Activated naive CD4-positive, alpha-beta T cell treated with anti-CD3 and anti-CD28 coated beads, Interleukin-2, amount 10 ng/mL, durations not matched to agents 7 days and 5 days (primary cell): ENCODE results near the gene RNF4.
"Not testable (repeated sequence)": the region's sequence is repeated elsewhere in the genome, so short reads cannot be mapped to it uniquely, and the experiment has no call there.

Experiments
- CTCF ChIA-PET: fragments of 350-600 bp; sonication (Branson Sonifier 250); formaldehyde crosslinking; loops from one replicate; lab custom pipeline; 2021; ENCODE audit warnings: antibody characterized with exemption; lab: Charles Lee
- DNase-seq: peaks from one replicate; pipeline ENCODE4 v3.0.0-alpha.2; 2020
- H3K27ac Mint-ChIP-seq: one replicate; pipeline ENCODE4 v1.8.0; 2021; ENCODE audit warnings: mild to moderate bottlenecking, moderate library complexity, mixed read lengths
- H3K27me3 Mint-ChIP-seq: one replicate; pipeline ENCODE4 v1.8.0; 2021; ENCODE audit warnings: mild to moderate bottlenecking, mixed read lengths
- H3K36me3 Mint-ChIP-seq: one replicate; pipeline ENCODE4 v1.8.0; 2021; ENCODE audit warnings: mixed read lengths
- H3K4me1 Mint-ChIP-seq: one replicate; pipeline ENCODE4 v1.8.0; 2021; ENCODE audit warnings: mixed read lengths
- H3K4me3 Mint-ChIP-seq: one replicate; pipeline ENCODE4 v1.8.0; 2021; ENCODE audit warnings: mild to moderate bottlenecking, moderate library complexity, mixed read lengths
- H3K9me3 Mint-ChIP-seq: one replicate; pipeline ENCODE4 v1.8.0; 2021; ENCODE audit warnings: mixed read lengths

Gene RNF4

DNA sequence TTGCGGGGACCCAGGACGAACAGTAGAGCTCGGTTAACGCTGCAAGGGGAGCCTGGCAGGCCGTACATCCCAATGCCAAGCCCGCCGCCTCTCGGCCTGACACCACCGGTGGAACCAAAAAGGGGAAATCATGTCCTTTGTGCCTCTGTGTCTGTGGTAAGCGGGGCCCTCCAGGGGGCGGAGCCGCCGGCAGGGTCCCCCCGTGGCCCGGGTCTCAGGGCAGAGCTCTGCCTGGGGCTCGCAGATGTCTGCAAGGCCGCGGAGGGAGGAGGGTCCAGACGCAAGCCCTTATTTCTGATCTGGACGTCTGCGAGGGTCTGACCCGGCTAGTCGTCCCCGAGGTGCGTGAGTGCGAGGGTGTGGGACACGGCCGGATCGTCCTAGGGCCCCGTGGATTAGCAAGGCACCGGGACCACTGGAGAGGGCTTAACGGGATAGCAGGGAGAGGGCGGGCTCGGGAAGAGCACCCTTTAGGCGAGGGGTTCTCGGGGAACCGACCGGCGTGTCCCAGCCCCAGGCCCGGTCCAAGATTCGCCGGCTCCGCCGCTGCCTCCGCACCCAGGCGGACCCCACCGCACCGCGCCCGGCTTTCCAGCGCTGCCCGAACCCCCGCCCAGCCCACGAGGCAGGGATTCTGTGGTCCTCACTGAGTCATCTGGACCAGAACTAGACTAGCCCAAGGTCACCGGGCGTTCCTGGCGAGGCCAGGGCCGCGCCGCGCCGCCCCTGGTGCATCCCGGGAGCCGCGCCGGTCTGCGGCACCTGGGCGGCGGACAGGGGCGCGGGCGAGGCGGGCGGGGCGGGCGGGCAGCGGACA, 66.7 kb downstream of the RNF4 start:
- H3K4me1 Mint-ChIP-seq = peaks cover 26% of the 10 kb centered on the region
- peaks cover 8% of the 10 kb centered on the region for H3K27me3 Mint-ChIP-seq
- no peaks in the 10 kb centered on the region for H3K9me3 Mint-ChIP-seq
- CTCF ChIA-PET = interaction anchor here (1.9 kb wide), 1 partner anchor 315 kb away, joined by 6 read pairs; no protein-coding TSS in a partner anchor
- peak; percentile 70 for DNase-seq
- H3K27ac Mint-ChIP-seq = peak overlapping the region; percentile 92
- peaks cover 4% of the 10 kb centered on the region for H3K36me3 Mint-ChIP-seq
- peak overlapping the region; percentile 87 for H3K4me3 Mint-ChIP-seq

DNA sequence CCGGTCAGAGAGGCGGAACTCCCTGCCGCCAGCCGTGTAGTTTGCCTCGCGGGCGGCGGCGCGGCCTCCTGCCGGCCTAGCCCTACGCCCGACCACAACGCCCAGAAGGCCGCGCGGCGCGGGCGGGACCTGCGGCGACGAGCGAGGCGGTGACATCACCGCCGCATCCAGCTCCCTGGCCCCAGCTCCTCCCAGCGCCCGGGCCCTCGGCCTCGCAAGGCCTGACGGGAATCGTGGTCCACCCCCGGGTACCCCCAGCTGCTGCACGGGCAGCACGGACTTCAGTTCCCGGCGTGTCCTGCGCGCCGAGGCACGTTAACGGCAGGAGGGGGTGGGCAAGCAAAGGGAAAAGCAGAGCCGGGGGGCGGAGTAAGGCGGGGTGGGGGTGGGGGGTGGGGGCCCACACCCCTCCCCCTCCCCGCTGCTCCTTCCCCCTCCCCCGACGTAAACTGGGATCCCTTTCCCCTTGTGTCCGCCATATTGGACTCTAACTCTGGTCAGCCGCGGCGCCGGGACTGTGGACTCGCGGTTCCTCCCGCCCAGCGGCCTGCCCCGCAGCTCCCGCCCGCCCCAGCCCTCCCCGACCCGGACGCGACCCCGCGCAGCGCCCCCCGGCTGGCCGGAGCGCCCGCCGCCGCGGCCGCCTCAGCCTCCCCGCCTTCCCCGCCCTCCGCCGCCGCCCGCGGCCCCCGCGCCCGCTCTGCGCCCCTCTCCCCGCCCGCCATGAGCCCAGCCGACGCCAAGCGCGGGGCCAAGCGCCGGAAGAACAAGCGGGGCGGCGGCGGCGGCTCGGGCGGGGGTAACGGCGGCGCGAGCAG, 67.5 kb downstream of the RNF4 start, which contains the start of gene FAM193A:
FAM193A (plus strand) TSS at position 455 of the 818 bp plus-strand sequence; CDS start at position 724, 269 bp downstream.
- Mint-ChIP-seq H3K9me3 (no peaks in the 10 kb centered on the region), H3K4me3 (peak within 1 kb of the TSS; percentile 89), H3K27ac (peak within 1 kb of the TSS; percentile 92), H3K27me3 (peaks cover 4% of the 10 kb centered on the region), H3K36me3 (peaks cover 4% of the 10 kb centered on the region), H3K4me1 (peaks cover 26% of the 10 kb centered on the region)
- peak; percentile 99 for DNase-seq
- CTCF ChIA-PET = interaction anchor here (1.4 kb wide), 1 partner anchor 10 kb away, joined by 4 read pairs; no protein-coding TSS in a partner anchor

GRCh38 chr4:2537011-2537830, 68.3 kb downstream of the RNF4 start:
- H3K4me3 Mint-ChIP-seq = peak overlapping the region; percentile 89
- peak overlapping the region; percentile 91 for H3K27ac Mint-ChIP-seq

DNA sequence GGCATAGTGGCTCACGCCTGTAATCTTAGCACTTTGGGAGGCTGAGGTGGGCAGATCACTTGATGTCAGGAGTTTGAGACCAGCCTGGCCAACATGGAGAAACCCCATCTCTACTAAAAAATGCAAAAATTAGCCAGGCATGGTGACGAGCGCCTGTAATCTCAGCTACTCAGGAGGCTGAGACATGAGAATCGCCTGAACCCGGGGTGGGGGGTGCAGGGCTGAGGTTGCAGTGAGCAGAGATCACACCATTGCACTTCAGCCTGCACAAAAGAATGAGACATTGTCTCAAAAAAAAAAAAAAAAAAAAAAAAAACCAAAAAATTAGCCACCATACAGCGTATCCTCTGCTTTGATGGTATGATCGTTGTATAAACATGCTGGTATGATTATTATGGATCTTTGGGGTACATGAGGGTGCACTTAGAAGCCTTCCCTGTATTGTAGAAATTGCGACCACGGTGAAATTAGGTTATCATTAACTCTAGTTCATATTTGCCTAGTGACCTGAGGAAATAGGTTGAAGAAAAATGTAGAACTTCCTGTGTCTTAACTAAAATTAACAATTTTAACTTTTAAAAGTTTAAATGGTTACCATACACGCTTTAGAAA, 74.8 kb downstream of the RNF4 start:
- H3K4me1 Mint-ChIP-seq = peaks cover 16% of the 10 kb centered on the region
- H3K36me3 Mint-ChIP-seq, H3K27ac Mint-ChIP-seq, H3K4me3 Mint-ChIP-seq, DNase-seq, H3K9me3 Mint-ChIP-seq, H3K27me3 Mint-ChIP-seq, CTCF ChIA-PET: not testable (repeated sequence)

More at GRCh38 chr4:2537011-2537830, 68.3 kb downstream of the RNF4 start:
- H3K27me3 Mint-ChIP-seq = peaks cover 1% of the 10 kb centered on the region
- H3K36me3 Mint-ChIP-seq = peaks cover 5% of the 10 kb centered on the region
- CTCF ChIA-PET = interaction anchor here (0.9 to 1.4 kb wide), 2 partner anchors 9 to 69 kb away, joined by 3 to 4 read pairs; no protein-coding TSS in a partner anchor
- no peaks in the 10 kb centered on the region for H3K9me3 Mint-ChIP-seq
- peak; percentile 69 for DNase-seq
- H3K4me1 Mint-ChIP-seq = peaks cover 26% of the 10 kb centered on the region

DNA sequence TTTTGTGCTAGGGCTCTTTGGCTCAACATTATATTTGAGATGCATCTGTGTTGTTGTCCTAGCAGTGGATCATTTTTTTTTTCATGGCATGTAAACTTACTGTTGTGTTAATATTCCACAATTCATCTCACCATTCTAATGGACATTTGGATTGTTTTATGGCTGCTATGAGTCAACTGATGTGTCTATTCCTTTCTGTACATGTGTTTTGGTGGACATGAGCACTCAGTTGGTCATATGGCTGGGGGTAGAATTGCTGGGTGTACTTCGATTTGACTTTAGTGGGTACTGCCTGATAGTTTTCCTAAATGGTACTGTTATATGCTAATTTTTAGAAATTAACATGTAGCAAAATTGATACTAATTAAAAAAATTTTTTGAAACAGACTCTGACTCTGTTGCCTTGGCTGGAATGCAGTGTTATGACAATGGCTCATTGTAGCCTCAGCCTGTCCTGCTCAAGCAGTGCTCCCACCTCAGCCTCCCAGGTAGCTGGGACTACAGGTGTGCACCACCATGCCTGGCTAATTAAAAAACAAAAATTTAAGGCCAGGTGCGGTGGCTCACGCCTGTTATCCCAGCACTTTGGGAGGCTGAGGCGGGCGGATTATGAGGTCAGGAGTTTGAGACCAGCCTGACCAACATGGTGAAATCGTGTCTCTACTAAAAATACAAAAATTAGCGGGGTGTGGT, 76.6 kb downstream of the RNF4 start:
- Mint-ChIP-seq H3K27me3 (no peaks in the 10 kb centered on the region), H3K9me3 (no peaks in the 10 kb centered on the region), H3K36me3 (peaks cover 8% of the 10 kb centered on the region), H3K4me1 (peaks cover 6% of the 10 kb centered on the region), H3K4me3 (no peak overlapping the region), H3K27ac (no peak overlapping the region)
- CTCF ChIA-PET = interaction anchor here (1.0 kb wide), 1 partner anchor 9 kb away, joined by 4 read pairs; the partner anchor contains the start of gene FAM193A
- no peak for DNase-seq

GRCh38 chr4:2546286-2546823, 77.4 kb downstream of the RNF4 start:
- Mint-ChIP-seq H3K27me3 (no peaks in the 10 kb centered on the region), H3K36me3 (peaks cover 8% of the 10 kb centered on the region), H3K4me1 (peaks cover 6% of the 10 kb centered on the region), H3K4me3 (no peak overlapping the region), H3K27ac (no peak overlapping the region), H3K9me3 (no peaks in the 10 kb centered on the region)
- no peak for DNase-seq
- CTCF ChIA-PET = interaction anchor here (1.0 kb wide), 1 partner anchor 10 kb away, joined by 4 read pairs; the partner anchor contains the start of gene FAM193A

GRCh38 chr4:2546961-2547691, 78.2 kb downstream of the RNF4 start:
- H3K36me3 Mint-ChIP-seq, DNase-seq, H3K4me3 Mint-ChIP-seq, H3K27ac Mint-ChIP-seq, H3K27me3 Mint-ChIP-seq, H3K4me1 Mint-ChIP-seq, CTCF ChIA-PET, H3K9me3 Mint-ChIP-seq: not testable (repeated sequence)

DNA sequence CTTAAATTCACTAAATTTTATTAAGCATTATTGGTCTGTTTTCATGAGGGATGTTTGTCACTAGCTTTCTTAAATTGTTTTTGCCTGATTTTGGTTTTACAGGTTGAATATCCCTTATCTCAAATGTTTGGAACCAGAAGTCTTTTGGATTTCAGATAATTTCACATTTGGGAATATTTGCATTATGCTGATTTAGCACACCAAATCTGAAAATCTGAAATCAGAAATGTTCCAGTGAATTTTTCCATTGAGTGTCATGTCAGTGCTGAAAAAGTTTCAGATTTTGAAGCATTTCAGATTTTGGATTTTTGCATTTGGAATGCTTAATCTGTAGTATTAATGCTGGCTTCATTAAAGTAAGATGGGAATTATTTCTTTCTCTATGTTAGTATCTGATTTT, 82.2 kb downstream of the RNF4 start:
- H3K27ac Mint-ChIP-seq = no peak overlapping the region
- H3K9me3 Mint-ChIP-seq = no peaks in the 10 kb centered on the region
- H3K4me3 Mint-ChIP-seq = no peak overlapping the region
- H3K27me3 Mint-ChIP-seq = no peaks in the 10 kb centered on the region
- no peaks in the 10 kb centered on the region for H3K4me1 Mint-ChIP-seq
- no peak for DNase-seq
- CTCF ChIA-PET = no interaction called here
- peaks cover 2% of the 10 kb centered on the region for H3K36me3 Mint-ChIP-seq

DNA sequence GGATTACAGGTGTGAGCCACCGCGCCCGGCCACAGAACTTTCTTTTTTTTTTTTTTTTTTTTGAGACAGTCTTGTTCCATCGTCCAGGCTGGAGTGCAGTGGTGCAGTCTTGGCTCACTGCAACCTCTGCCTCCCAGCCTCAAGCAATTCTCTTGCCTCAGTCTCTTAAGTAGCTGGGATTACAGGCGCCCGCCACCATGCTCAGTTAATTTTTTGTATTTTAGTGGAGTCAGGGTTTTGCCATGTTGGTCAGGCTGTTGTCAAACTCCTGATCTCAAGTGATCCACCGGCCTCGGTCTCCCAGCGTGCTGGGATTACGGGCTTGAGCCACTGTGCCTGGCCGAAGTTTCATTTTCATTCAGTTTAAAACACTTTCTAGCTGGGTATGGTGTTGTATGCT, 83.9 kb downstream of the RNF4 start:
- H3K4me1 Mint-ChIP-seq = no peaks in the 10 kb centered on the region
- no peaks in the 10 kb centered on the region for H3K9me3 Mint-ChIP-seq
- CTCF ChIA-PET = no interaction called here
- H3K27ac Mint-ChIP-seq = no peak overlapping the region
- no peaks in the 10 kb centered on the region for H3K36me3 Mint-ChIP-seq
- H3K4me3 Mint-ChIP-seq = no peak overlapping the region
- no peak for DNase-seq
- no peaks in the 10 kb centered on the region for H3K27me3 Mint-ChIP-seq

GRCh38 chr4:2558301-2558700, 89.4 kb downstream of the RNF4 start:
- Mint-ChIP-seq H3K27me3 (no peaks in the 10 kb centered on the region), H3K27ac (no peak overlapping the region), H3K4me1 (no peaks in the 10 kb centered on the region), H3K36me3 (peaks cover 3% of the 10 kb centered on the region), H3K9me3 (no peaks in the 10 kb centered on the region), H3K4me3 (no peak overlapping the region)
- CTCF ChIA-PET = no interaction called here
- no peak for DNase-seq

DNA sequence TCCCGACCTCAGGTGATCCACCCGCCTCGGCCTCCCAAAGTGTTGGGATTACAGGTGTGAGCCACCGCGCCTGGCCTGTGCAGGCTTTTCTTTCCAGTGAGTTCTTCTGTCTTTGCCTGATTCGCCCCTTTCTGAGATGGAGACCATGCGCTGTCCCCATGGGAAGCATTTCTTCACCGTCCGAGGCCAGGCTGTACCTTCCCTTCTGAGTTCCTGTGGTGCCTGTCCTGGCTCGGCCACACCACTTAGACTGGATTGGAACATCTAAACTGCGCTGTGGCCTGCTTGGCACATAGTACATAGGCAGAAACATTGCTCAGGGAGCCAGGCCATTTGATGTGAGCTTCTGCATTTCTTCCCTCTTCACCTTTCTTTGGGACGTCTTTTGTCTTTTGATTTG, 91.3 kb downstream of the RNF4 start:
- CTCF ChIA-PET = no interaction called here
- Mint-ChIP-seq H3K27ac (no peak overlapping the region), H3K27me3 (no peaks in the 10 kb centered on the region), H3K9me3 (no peaks in the 10 kb centered on the region), H3K4me3 (no peak overlapping the region), H3K4me1 (no peaks in the 10 kb centered on the region), H3K36me3 (peaks cover 8% of the 10 kb centered on the region)
- DNase-seq = no peak
